Measurements from ENCODE around the gene BEX2. TPM values are rescaled to one million over a fixed set of nuclear protein-coding genes. Genes with fewer than 3 reads are reported as not detected.

The BEX2 gene
- polyA plus RNA-seq, 5 donors, result 23.3 to 36.8 (median 25.3) TPM

DNA sequence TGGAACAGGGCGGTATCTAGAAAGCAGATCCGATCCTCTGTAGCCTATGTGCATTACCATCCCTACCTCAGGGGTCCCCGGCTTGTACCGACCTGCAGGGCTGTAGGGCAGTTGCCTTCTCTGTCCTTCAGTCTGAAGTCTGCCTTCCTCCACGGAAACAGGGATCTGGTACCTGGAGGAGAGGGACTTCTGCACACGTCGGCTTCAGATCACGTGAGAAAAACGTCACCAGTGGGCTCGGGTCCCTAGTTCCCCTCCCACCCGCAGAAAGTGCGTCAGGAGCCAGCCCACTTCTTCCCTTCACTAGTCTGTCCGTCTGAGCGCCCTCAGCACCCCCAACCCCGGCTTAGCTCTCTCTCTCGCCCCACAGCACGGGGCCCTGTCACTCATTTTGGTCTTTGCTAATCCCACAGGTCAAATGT, 34.2 kb downstream of the BEX2 start, which contains the start of gene TCEAL5:
TCEAL5 (minus strand) TSS at position 170 of the 422 bp plus-strand sequence. CDS start 2,187 bp downstream, outside the sequence.
- no peak for DNase-seq

DNA sequence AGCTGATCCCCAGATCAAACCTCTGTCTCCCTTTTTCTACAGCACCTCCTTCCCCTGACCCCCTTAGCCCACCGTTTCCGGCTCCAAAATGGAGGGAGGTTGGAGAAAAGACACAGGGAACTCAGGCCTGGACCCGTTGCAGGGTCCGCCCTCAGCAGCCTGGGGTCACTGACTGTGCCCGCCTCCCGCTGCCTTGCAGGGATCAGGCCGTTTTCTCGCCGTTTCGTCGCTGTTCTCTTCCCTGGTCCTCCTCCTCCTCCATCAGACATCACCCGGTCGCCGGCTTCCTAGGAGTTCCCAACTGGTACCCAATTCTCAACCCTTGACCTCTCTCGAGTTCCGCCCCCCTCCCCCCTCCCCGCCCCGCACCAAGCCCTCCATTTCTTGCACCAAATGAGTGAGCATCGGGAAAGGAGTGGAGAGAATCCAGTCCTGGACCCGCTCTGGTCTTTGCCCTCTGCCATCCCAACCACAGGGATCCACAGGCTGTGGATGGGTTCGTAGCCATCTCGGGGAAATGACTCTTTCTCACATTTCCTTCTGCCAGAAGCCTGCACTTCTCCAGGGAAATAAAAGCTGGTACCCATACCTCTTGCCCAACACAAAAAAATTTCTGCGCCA, 34.7 kb downstream of the BEX2 start:
- DNase-seq, result no peak

DNA sequence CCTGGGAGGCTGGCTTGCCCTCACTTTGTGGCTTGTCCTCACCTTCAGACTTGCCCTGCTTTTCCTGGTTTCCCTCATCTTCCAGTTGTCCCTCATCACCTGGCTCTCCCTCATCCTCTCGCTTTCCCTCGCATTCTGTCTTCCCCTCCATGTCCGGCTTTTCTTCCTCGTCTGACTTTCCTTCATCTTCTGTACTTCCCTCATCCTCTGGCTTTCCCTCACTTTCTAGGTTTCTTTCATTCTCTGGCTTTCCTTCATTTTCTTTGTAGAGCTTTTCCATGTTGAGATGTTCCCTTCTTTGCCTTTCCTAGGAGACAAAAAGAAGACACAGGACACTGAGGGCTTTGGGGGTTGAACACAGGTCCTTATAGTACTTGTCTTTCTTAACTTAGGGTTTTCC, 36.5 kb downstream of the BEX2 start:
- DNase-seq, result no peak

Other genes starting within 250 kb of the BEX2 start
- 10 to 100 TPM in 3 of 5 donors, 1 to 10 TPM in 2; 8.2 to 14.8 (median 10.1) TPM for gene BEX1, start 246.8 kb downstream of the BEX2 start, polyA plus RNA-seq (ENCODE audit: insufficient read depth in 1 of 5, insufficient read length in 5 of 5, low replicate concordance in 1 of 5)
- gene NXF3, start 217.8 kb downstream of the BEX2 start, polyA plus RNA-seq (ENCODE audit: insufficient read depth in 1 of 5, insufficient read length in 5 of 5, low replicate concordance in 1 of 5), result under 1 TPM; 0.30 to 0.81 (median 0.58) TPM
- 100 to 1,000 TPM in 2 of 5 donors, 10 to 100 TPM in 3; 74.9 to 114 (median 91.0) TPM for gene BEX4, start 95.9 kb downstream of the BEX2 start, polyA plus RNA-seq (ENCODE audit: insufficient read depth in 1 of 5, insufficient read length in 5 of 5, low replicate concordance in 1 of 5)
- gene TCEAL8, start 55.8 kb downstream of the BEX2 start, polyA plus RNA-seq (ENCODE audit: insufficient read depth in 1 of 5, insufficient read length in 5 of 5, low replicate concordance in 1 of 5), result 100 to 1,000 TPM; 113 to 156 (median 128) TPM
- gene TCEAL5, start 34.2 kb downstream of the BEX2 start, polyA plus RNA-seq (ENCODE audit: insufficient read depth in 1 of 5, insufficient read length in 5 of 5, low replicate concordance in 1 of 5), result 1 to 10 TPM; 1.8 to 2.6 (median 2.0) TPM
- gene TCEAL7, start 19.2 kb upstream of the BEX2 start, polyA plus RNA-seq (ENCODE audit: insufficient read depth in 1 of 5, insufficient read length in 5 of 5, low replicate concordance in 1 of 5), result 10 to 100 TPM; 19.5 to 32.4 (median 27.7) TPM
- gene TCEAL9, start 45.5 kb upstream of the BEX2 start, polyA plus RNA-seq (ENCODE audit: insufficient read depth in 1 of 5, insufficient read length in 5 of 5, low replicate concordance in 1 of 5), result 100 to 1,000 TPM; 138 to 184 (median 150) TPM
- 100 to 1,000 TPM; 389 to 436 (median 421) TPM for gene BEX3, start 65.5 kb upstream of the BEX2 start, polyA plus RNA-seq (ENCODE audit: insufficient read depth in 1 of 5, insufficient read length in 5 of 5, low replicate concordance in 1 of 5)
- gene RAB40A, start 208.5 kb upstream of the BEX2 start, polyA plus RNA-seq (ENCODE audit: insufficient read depth in 1 of 5, insufficient read length in 5 of 5, low replicate concordance in 1 of 5), result 1 to 10 TPM; 2.6 to 4.1 (median 3.2) TPM